Stomach (tissue), 4 donors: ENCODE results near the gene ADGRF4.

ENCODE experiments used
- EP300 ChIP-seq: sonication (generic); formaldehyde crosslinking; IDR thresholded peaks from one replicate; pipeline ENCODE4 v1.6.1; 2017; ENCODE audit warnings: antibody characterized with exemption
- POLR2A ChIP-seq, 4 donors: fragments of 450-650 bp; IDR thresholded peaks; one replicate each; pipeline ENCODE4 v1.6.1; 2016; ENCODE audit warnings: antibody characterized with exemption in 4 of 4, control low read depth in 2 of 4, mild to moderate bottlenecking in 1 of 4, moderate library complexity in 1 of 4
- POLR2AphosphoS5 ChIP-seq, 3 donors: sonication (generic); formaldehyde crosslinking; IDR thresholded peaks; one replicate each; pipeline ENCODE4 v1.6.1; 2016; ENCODE audit warnings: antibody characterized with exemption in 3 of 3
- TF ChIP-seq, protein P1 (sequence below), 7 experiments: fragments of 450-650 bp in 4 of 7; fragments of 200-600 bp in 3 of 7; sonication (generic) in 3 of 7; IDR thresholded peaks; one replicate each; pipeline ENCODE4 v1.5.1; 2016 to 2019; ENCODE audit warnings: antibody characterized with exemption in 7 of 7, control low read depth in 2 of 7, mild to moderate bottlenecking in 1 of 7

DNA sequence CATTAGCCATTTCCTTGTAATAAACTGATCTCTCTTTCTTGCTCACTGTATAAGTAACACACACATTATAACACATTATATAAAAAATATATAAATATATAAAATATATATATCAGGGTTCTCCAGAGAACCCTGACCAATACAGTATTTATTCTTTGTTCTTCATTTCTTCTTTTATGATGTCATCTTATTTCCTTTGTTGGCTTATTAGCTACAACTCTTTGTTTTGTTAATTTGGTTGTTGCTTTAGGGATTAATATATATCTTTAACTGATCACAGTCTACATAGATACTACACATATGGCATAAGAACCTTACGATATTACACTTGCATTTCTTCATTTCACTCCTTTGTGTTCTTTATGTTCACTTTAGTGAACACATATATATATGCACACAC lies 68.7 kb downstream of the ADGRF4 start:
- TF ChIP-seq, protein P1, sequence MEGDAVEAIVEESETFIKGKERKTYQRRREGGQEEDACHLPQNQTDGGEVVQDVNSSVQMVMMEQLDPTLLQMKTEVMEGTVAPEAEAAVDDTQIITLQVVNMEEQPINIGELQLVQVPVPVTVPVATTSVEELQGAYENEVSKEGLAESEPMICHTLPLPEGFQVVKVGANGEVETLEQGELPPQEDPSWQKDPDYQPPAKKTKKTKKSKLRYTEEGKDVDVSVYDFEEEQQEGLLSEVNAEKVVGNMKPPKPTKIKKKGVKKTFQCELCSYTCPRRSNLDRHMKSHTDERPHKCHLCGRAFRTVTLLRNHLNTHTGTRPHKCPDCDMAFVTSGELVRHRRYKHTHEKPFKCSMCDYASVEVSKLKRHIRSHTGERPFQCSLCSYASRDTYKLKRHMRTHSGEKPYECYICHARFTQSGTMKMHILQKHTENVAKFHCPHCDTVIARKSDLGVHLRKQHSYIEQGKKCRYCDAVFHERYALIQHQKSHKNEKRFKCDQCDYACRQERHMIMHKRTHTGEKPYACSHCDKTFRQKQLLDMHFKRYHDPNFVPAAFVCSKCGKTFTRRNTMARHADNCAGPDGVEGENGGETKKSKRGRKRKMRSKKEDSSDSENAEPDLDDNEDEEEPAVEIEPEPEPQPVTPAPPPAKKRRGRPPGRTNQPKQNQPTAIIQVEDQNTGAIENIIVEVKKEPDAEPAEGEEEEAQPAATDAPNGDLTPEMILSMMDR (IDR thresholded peaks at IDR 0.05), result no peak
- TF ChIP-seq EP300, result no peak
- no peak for TF ChIP-seq POLR2AphosphoS5 (IDR thresholded peaks at IDR 0.05)
- no peak for TF ChIP-seq POLR2A (IDR thresholded peaks at IDR 0.05)
